BLaER1 (cell line): Measurements from ENCODE around the gene RBBP8.

Experiments used
- H3K27ac ChIP-seq: shearing (Covaris generic); formaldehyde crosslinking; 2 replicates; pipeline ENCODE4 v1.8.1; 2022
- H3K27me3 ChIP-seq: shearing (Covaris generic); formaldehyde crosslinking; 2 replicates; pipeline ENCODE4 v1.8.1; 2022
- H3K36me3 ChIP-seq: shearing (Covaris generic); formaldehyde crosslinking; 2 replicates; pipeline ENCODE4 v1.8.1; 2022
- H3K4me1 ChIP-seq: shearing (Covaris generic); formaldehyde crosslinking; 2 replicates; pipeline ENCODE4 v1.8.1; 2022
- H3K4me2 ChIP-seq: shearing (Covaris generic); formaldehyde crosslinking; 2 replicates; pipeline ENCODE4 v1.8.1; 2022
- H3K4me3 ChIP-seq: shearing (Covaris generic); formaldehyde crosslinking; 2 replicates; pipeline ENCODE4 v1.8.1; 2022
- H3K9ac ChIP-seq: shearing (Covaris generic); formaldehyde crosslinking; 2 replicates; pipeline ENCODE4 v1.8.1; 2022
- H3K9me3 ChIP-seq: shearing (Covaris generic); formaldehyde crosslinking; 2 replicates; pipeline ENCODE4 v1.8.1; 2022
- H4K20me1 ChIP-seq: shearing (Covaris generic); formaldehyde crosslinking; 2 replicates; pipeline ENCODE4 v1.8.1; 2022
- Cebpa-rat ChIP-seq: shearing (Covaris generic); IDR thresholded peaks from 2 replicates; pipeline ENCODE4 v1.8.1; 2022

RBBP8 gene

GRCh38 chr18:22962004-22962403, 28.9 kb downstream of the RBBP8 start:
- H3K4me2 ChIP-seq: no peak overlapping the region
- no peak for TF ChIP-seq Cebpa-rat
- no peak overlapping the region for H3K4me3 ChIP-seq
- peaks cover 7% of the 10 kb centered on the region; the same call in 1 of the 2 replicates for H4K20me1 ChIP-seq
- no peak overlapping the region for H3K27ac ChIP-seq
- no peaks in the 10 kb centered on the region for H3K27me3 ChIP-seq
- H3K4me1 ChIP-seq: no peaks in the 10 kb centered on the region
- H3K9ac ChIP-seq: no peak overlapping the region
- peaks cover 79% of the 10 kb centered on the region for H3K36me3 ChIP-seq
- no peaks in the 10 kb centered on the region for H3K9me3 ChIP-seq

GRCh38 chr18:22964116-22964515, 31.0 kb downstream of the RBBP8 start:
- Histone ChIP-seq H3K27ac (no peak overlapping the region), H3K9ac (no peak overlapping the region), H3K4me2 (no peak overlapping the region), H3K4me3 (no peak overlapping the region), H3K27me3 (no peaks in the 10 kb centered on the region), H3K4me1 (no peaks in the 10 kb centered on the region), H4K20me1 (peaks cover 7% of the 10 kb centered on the region; the same call in 1 of the 2 replicates), H3K36me3 (peaks cover 65% of the 10 kb centered on the region), H3K9me3 (no peaks in the 10 kb centered on the region)
- no peak for TF ChIP-seq Cebpa-rat

GRCh38 chr18:22964722-22965121, 31.6 kb downstream of the RBBP8 start:
- Histone ChIP-seq H3K4me2 (no peak overlapping the region), H4K20me1 (peaks cover 7% of the 10 kb centered on the region; the same call in 1 of the 2 replicates), H3K9ac (no peak overlapping the region), H3K27ac (no peak overlapping the region), H3K9me3 (no peaks in the 10 kb centered on the region), H3K36me3 (peaks cover 67% of the 10 kb centered on the region), H3K27me3 (no peaks in the 10 kb centered on the region), H3K4me1 (no peaks in the 10 kb centered on the region), H3K4me3 (no peak overlapping the region)
- no peak for TF ChIP-seq Cebpa-rat

- Histone ChIP-seq H3K27ac (no peak overlapping the region), H3K4me2 (no peak overlapping the region), H4K20me1 (no peaks in the 10 kb centered on the region), H3K9me3 (no peaks in the 10 kb centered on the region), H3K9ac (no peak overlapping the region), H3K27me3 (no peaks in the 10 kb centered on the region), H3K4me3 (no peak overlapping the region), H3K36me3 (peaks cover 74% of the 10 kb centered on the region), H3K4me1 (no peaks in the 10 kb centered on the region)
- no peak for TF ChIP-seq Cebpa-rat
Measured at GRCh38 chr18:22971038-22971437, 37.9 kb downstream of the RBBP8 start.

GRCh38 chr18:22974001-22974400, 40.9 kb downstream of the RBBP8 start:
- no peak for TF ChIP-seq Cebpa-rat
- H3K4me2 ChIP-seq: no peak overlapping the region
- no peaks in the 10 kb centered on the region for H3K9me3 ChIP-seq
- H3K4me3 ChIP-seq: no peak overlapping the region
- H3K4me1 ChIP-seq: no peaks in the 10 kb centered on the region
- peaks cover 87% of the 10 kb centered on the region for H3K36me3 ChIP-seq
- H4K20me1 ChIP-seq: no peaks in the 10 kb centered on the region
- no peaks in the 10 kb centered on the region for H3K27me3 ChIP-seq
- no peak overlapping the region for H3K27ac ChIP-seq
- H3K9ac ChIP-seq: no peak overlapping the region

GRCh38 chr18:22974707-22975106, 41.6 kb downstream of the RBBP8 start:
- peaks cover 89% of the 10 kb centered on the region for H3K36me3 ChIP-seq
- no peaks in the 10 kb centered on the region for H3K27me3 ChIP-seq
- H3K9ac ChIP-seq: no peak overlapping the region
- H3K27ac ChIP-seq: no peak overlapping the region
- no peaks in the 10 kb centered on the region for H3K4me1 ChIP-seq
- H3K4me2 ChIP-seq: no peak overlapping the region
- no peaks in the 10 kb centered on the region for H4K20me1 ChIP-seq
- TF ChIP-seq Cebpa-rat: no peak
- no peak overlapping the region for H3K4me3 ChIP-seq
- no peaks in the 10 kb centered on the region for H3K9me3 ChIP-seq

GRCh38 chr18:22975508-22975907, 42.4 kb downstream of the RBBP8 start:
- TF ChIP-seq Cebpa-rat: no peak
- no peaks in the 10 kb centered on the region for H3K4me1 ChIP-seq
- no peak overlapping the region for H3K9ac ChIP-seq
- H3K27ac ChIP-seq: no peak overlapping the region
- H3K9me3 ChIP-seq: no peaks in the 10 kb centered on the region
- H3K36me3 ChIP-seq: peaks cover 90% of the 10 kb centered on the region
- H3K4me3 ChIP-seq: no peak overlapping the region
- no peaks in the 10 kb centered on the region for H4K20me1 ChIP-seq
- H3K4me2 ChIP-seq: no peak overlapping the region
- H3K27me3 ChIP-seq: no peaks in the 10 kb centered on the region

- Histone ChIP-seq H3K27me3 (no peaks in the 10 kb centered on the region), H3K9me3 (no peaks in the 10 kb centered on the region), H3K4me3 (no peak overlapping the region), H4K20me1 (peaks cover 7% of the 10 kb centered on the region; the same call in 1 of the 2 replicates), H3K4me1 (no peaks in the 10 kb centered on the region), H3K36me3 (peaks cover 86% of the 10 kb centered on the region), H3K27ac (no peak overlapping the region), H3K9ac (no peak overlapping the region), H3K4me2 (no peak overlapping the region)
- no peak for TF ChIP-seq Cebpa-rat
Measured at GRCh38 chr18:22977847-22978701, 44.9 kb downstream of the RBBP8 start.

GRCh38 chr18:22980394-22980793, 47.3 kb downstream of the RBBP8 start:
- Histone ChIP-seq H3K4me2 (no peak overlapping the region), H3K27ac (no peak overlapping the region), H3K36me3 (peaks cover 88% of the 10 kb centered on the region), H3K9me3 (no peaks in the 10 kb centered on the region), H3K9ac (no peak overlapping the region), H3K27me3 (no peaks in the 10 kb centered on the region), H3K4me1 (no peaks in the 10 kb centered on the region), H4K20me1 (peaks cover 7% of the 10 kb centered on the region; the same call in 1 of the 2 replicates), H3K4me3 (no peak overlapping the region)
- no peak for TF ChIP-seq Cebpa-rat

- H3K4me2 ChIP-seq: no peak overlapping the region
- TF ChIP-seq Cebpa-rat: no peak
Measured at GRCh38 chr18:22981274-22982133, 48.4 kb downstream of the RBBP8 start.

More at GRCh38 chr18:22981274-22982133, 48.4 kb downstream of the RBBP8 start:
- H3K36me3 ChIP-seq: peaks cover 87% of the 10 kb centered on the region
- H3K9ac ChIP-seq: no peak overlapping the region; the same call in 1 of the 2 replicates
- H3K27ac ChIP-seq: no peak overlapping the region
- peaks cover 7% of the 10 kb centered on the region; the same call in 1 of the 2 replicates for H4K20me1 ChIP-seq
- H3K27me3 ChIP-seq: no peaks in the 10 kb centered on the region
- H3K4me1 ChIP-seq: no peaks in the 10 kb centered on the region
- no peak overlapping the region for H3K4me3 ChIP-seq
- no peaks in the 10 kb centered on the region for H3K9me3 ChIP-seq
